Measurements from ENCODE around the gene AUTS2. TPM values are rescaled to one million over a fixed set of nuclear protein-coding genes. Genes with fewer than 3 reads are reported as not detected.

Gene AUTS2
- total RNA-seq, 1 experiment from 2014 or later, result 256 TPM

DNA sequence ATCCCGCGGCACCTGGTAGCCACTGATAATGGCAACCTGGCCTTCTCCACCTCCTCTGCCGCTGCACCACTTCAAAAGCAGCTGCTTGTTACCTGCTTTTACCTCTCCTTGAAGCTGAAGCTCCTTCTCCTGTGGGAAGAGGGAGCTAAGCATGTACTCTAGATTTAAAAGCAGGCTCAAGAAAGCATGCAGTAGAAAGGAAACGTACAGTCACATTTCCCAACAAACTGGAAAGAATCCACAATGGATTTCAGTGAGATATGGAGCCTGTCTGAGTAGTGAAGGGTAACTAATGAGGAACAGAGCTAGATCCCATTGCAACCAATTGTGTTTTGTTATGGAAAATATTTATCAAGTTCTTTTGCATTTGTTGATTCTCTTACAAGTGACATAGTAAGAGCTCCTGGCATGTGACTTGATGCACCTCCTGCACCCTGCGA, 1076.3 kb downstream of the AUTS2 start:
- H4K5ac ChIP-seq (ENCODE audit: insufficient read length, low read depth, low read length), result no peak overlapping the region
- no peak overlapping the region for H3K56ac ChIP-seq (ENCODE audit: insufficient read length, low read depth, low read length)
- no peak overlapping the region for H4K91ac ChIP-seq (ENCODE audit: insufficient read length, low read depth, low read length)
- no peak overlapping the region for H2BK20ac ChIP-seq (ENCODE audit: low read depth, low read length, poor library complexity, severe bottlenecking)
- Mint-ChIP-seq H3K4me1 (peaks cover 21% of the 10 kb centered on the region in 2 experiments), H3K9me3 (no peaks in the 10 kb centered on the region), H3K27me3 (ENCODE audit: low read depth) (peaks cover 39% of the 10 kb centered on the region), H3K36me3 (ENCODE audit: insufficient read depth in 1 of 3, low read depth in 3 of 3) (peaks cover 0 to 2% (median 0%) of the 10 kb centered on the region in 3 experiments; a peak in 2 of 7 replicates), H3K27ac (no peak overlapping the region), H3K4me3 (no peak overlapping the region)
- H3K23me2 ChIP-seq (ENCODE audit: insufficient read length, low read depth, low read length, poor library complexity, severe bottlenecking), result no peaks in the 10 kb centered on the region
- TF ChIP-seq, protein P1, sequence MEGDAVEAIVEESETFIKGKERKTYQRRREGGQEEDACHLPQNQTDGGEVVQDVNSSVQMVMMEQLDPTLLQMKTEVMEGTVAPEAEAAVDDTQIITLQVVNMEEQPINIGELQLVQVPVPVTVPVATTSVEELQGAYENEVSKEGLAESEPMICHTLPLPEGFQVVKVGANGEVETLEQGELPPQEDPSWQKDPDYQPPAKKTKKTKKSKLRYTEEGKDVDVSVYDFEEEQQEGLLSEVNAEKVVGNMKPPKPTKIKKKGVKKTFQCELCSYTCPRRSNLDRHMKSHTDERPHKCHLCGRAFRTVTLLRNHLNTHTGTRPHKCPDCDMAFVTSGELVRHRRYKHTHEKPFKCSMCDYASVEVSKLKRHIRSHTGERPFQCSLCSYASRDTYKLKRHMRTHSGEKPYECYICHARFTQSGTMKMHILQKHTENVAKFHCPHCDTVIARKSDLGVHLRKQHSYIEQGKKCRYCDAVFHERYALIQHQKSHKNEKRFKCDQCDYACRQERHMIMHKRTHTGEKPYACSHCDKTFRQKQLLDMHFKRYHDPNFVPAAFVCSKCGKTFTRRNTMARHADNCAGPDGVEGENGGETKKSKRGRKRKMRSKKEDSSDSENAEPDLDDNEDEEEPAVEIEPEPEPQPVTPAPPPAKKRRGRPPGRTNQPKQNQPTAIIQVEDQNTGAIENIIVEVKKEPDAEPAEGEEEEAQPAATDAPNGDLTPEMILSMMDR (conservative IDR thresholded peaks at IDR 0.05), result no peak
- no peak overlapping the region for H2AK5ac ChIP-seq (ENCODE audit: insufficient read length, low read length)
- H3K23ac ChIP-seq (ENCODE audit: insufficient read length, low read depth, low read length), result no peak overlapping the region
- H2BK5ac ChIP-seq (ENCODE audit: insufficient read length, low read length), result no peak overlapping the region
- no peak for DNase-seq
- no peak overlapping the region for H3K9ac ChIP-seq (ENCODE audit: extremely low read depth, insufficient read length, low read length)
- no peaks in the 10 kb centered on the region; the same call in 1 of the 2 replicates for H3K27me3 ChIP-seq (ENCODE audit: insufficient read depth, low read length)
- H3K4ac ChIP-seq (ENCODE audit: low read depth, low read length), result no peak overlapping the region
- peaks cover 3% of the 10 kb centered on the region; the same call in 1 of the 2 replicates for H3K4me1 ChIP-seq (ENCODE audit: insufficient read depth, low read length)
- H4K8ac ChIP-seq (replicated peaks; ENCODE audit: insufficient read length, low read depth, low read length), result no peak overlapping the region
- no peak overlapping the region for H2AFZ ChIP-seq (ENCODE audit: low read length)
- no peak overlapping the region for H3K27ac ChIP-seq (ENCODE audit: insufficient read length, low read depth, low read length)
- WGBS (ENCODE audit: extremely low coverage, insufficient read length, low lambda C conversion rate), result no CpG with 5 or more reads among the region's 5 CpGs
- no peaks in the 10 kb centered on the region for H4K20me1 ChIP-seq (ENCODE audit: control insufficient read depth, insufficient read depth, insufficient read length)
- no peak overlapping the region for H2BK120ac ChIP-seq (ENCODE audit: low read depth, low read length, poor library complexity, severe bottlenecking)
- no peak overlapping the region for H3K4me2 ChIP-seq (ENCODE audit: insufficient read depth, insufficient read length, low read length)
- H3K79me1 ChIP-seq (ENCODE audit: insufficient read depth, low read depth, low read length, poor library complexity, severe bottlenecking), result no peaks in the 10 kb centered on the region
- no peak overlapping the region for H3T11ph ChIP-seq (ENCODE audit: low read length)
- no peaks in the 10 kb centered on the region for H3K79me2 ChIP-seq (ENCODE audit: insufficient read depth, low read length)
- H2BK15ac ChIP-seq (ENCODE audit: low read depth, low read length), result no peak overlapping the region
- no peak overlapping the region for H3K18ac ChIP-seq (ENCODE audit: insufficient read length, low read depth, low read length)
- no peaks in the 10 kb centered on the region for H3K9me3 ChIP-seq (ENCODE audit: control insufficient read depth, low read depth, low read length)
- H3K14ac ChIP-seq (ENCODE audit: insufficient read depth, low read length), result no peak overlapping the region
- H2BK12ac ChIP-seq (ENCODE audit: insufficient read length, low read depth, low read length), result no peak overlapping the region

Data from H9 (cell line).